AG08396 (cell line): ENCODE measurements around the gene LMNTD1.
A peak's percentile ranks its signal among the peaks of the same experiment; 100 is the strongest.
"Not testable (repeated sequence)": the region's sequence is repeated elsewhere in the genome, so short reads cannot be mapped to it uniquely, and the experiment has no call there.

Experiments used
- DNase-seq: peaks from one replicate; pipeline ENCODE4 v3.0.0; 2012; ENCODE audit warnings: low spot score, mixed read lengths

LMNTD1 gene

GRCh38 chr12:25491396-25492325 lies 61.4 kb downstream of the LMNTD1 start:
- DNase-seq, result no peak

DNA sequence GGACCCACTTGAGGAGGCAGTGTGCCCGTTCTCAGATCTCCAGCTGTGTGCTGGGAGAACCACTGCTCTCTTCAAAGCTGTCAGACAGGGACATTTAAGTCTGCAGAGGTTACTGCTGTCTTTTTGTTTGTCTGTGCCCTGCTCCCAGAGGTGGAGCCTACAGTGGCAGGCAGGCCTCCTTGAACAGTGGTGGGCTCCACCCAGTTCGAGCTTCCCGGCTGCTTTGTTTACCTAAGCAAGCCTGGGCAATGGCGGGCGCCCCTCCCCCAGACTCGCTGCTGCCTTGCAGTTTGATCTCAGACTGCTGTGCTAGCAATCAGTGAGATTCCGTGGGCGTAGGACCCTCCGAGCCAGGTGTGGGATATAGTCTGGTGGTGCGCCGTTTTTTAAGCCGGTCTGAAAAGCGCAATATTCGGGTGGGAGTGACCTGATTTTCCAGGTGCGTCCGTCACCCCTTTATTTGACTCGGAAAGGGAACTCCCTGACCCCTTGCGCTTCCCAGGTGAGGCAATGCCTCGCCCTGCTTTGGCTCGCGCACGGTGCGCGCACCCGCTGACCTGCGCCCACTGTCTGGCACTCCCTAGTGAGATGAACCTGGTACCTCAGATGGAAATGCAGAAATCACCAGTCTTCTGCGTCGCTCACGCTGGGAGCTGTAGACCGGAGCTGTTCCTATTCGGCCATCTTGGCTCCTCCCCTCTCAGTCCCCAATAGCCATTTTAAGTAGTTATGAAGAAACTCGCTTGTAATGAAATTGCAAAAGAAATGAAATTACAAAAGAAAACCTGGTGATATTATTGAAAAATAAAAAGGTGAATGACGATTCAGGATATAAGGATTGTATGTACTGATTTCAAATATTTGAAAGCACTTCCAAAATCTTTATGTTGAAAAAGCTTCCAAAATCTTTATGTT lies 63.9 kb downstream of the LMNTD1 start:
- DNase-seq, result not testable (repeated sequence)

GRCh38 chr12:25482625-25483024 lies 70.5 kb downstream of the LMNTD1 start:
- no peak for DNase-seq

- DNase-seq, result no peak
These were observed 72.9 kb downstream of the LMNTD1 start for GRCh38 chr12:25480145-25480544.

- DNase-seq, result no peak
These were observed 75.9 kb downstream of the LMNTD1 start for GRCh38 chr12:25477217-25477616.

- DNase-seq, result no peak
These were observed 80.6 kb downstream of the LMNTD1 start for GRCh38 chr12:25472453-25472852.

GRCh38 chr12:25469861-25470260 lies 83.2 kb downstream of the LMNTD1 start:
- DNase-seq, result no peak

GRCh38 chr12:25469368-25469767 lies 83.7 kb downstream of the LMNTD1 start:
- DNase-seq, result no peak

- DNase-seq, result no peak
These were observed 89.6 kb downstream of the LMNTD1 start for GRCh38 chr12:25463521-25463920.

DNA sequence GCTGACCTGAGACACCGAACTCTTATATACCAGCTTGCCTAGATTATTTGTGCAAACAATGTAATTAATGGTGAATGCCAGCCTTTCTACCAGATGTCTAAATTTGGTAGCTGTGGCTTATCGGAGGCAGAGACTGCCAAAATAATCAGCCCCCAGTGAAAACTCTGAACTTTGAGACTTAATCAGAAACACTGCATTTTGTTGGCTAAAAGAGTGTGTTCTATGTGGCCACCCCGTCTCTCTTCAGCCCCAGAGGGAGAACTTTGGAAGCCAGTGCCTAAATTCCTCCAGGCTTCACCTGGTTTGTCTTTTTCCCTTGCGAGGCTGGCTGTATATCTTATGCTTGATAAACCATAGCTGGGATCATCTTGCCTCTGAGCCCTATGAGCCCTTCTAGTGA lies 90.1 kb downstream of the LMNTD1 start:
- DNase-seq, result no peak

DNA sequence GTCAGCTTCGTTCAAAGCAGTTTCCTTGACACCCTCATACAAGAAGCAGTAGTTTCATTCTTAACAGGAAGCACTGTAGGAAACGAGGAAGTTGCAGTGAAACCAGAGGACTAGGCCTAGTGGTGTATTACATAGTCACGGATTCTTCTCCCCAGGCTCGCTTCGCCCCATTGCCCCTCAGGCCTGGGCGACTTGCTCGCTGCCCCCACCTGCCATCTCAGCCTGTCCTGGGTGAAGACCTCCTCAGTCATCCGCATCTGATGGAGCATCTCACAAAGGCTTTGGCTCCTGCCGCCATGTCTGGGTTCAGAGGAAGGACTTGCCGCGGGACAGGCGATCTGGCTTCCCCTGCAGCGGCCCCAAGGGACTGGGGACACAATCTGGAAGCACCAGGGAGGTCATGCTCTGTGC lies 93.5 kb downstream of the LMNTD1 start:
- DNase-seq, result no peak

GRCh38 chr12:25458047-25458552 lies 95.0 kb downstream of the LMNTD1 start:
- DNase-seq, result peak; percentile 53

GRCh38 chr12:25456474-25456873 lies 96.6 kb downstream of the LMNTD1 start:
- no peak for DNase-seq

GRCh38 chr12:25455696-25456095 lies 97.4 kb downstream of the LMNTD1 start:
- no peak for DNase-seq

DNA sequence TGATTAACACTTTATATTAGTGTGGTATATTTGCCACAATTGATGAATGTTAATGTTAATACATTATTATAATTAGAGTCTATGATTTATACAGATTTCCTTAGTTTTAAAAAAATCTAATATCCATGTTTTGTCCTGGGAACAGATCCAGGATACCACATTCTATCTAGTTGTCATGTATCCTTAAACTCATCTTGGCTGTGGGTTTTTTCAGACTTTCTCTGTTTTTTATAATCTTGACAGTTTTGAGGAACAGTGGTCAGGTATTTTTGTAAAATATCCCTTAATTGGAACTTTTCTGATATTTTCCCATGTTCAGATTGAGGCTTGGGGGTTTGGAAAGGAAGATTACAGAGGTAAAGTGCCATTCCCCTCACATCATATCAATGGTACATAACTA lies 104.1 kb downstream of the LMNTD1 start:
- DNase-seq, result no peak

DNA sequence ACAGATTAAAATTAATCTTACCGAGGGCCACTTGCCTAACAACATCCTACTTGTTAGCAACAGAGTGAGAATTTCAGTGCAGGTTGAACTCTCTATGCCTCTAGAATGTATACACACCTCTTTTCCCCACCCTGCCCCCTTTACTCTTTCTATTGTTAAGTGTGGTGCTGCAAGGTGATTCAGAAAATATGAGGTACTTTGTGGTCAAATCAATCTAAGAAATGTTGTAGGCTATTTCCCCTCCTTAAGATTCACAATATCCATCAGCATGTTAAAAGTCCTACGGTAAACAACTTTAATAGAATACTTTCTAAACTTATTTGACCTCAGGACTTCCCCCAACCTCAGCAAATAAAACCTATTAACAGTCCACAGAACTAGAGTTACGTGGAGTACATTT lies 106.0 kb downstream of the LMNTD1 start:
- DNase-seq, result no peak

DNA sequence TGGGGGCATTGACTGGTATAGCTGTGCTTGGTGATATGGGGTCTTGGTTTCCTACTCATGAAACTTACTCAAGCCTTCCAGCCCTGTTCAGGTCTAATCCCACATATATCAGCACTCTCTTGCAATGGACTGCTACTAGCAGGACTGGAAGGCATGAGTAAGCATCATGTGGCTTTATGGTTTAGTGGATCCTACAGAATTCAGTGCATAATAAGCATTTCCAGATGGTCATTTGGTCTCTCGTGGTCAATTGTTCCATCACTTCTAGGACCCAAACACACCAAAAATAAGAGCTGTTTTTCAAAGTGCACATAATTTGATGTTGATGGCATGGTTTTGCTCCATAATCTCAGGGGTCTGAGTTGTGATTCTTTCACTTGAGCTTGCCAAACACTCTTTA lies 114.4 kb downstream of the LMNTD1 start:
- DNase-seq, result peak; percentile 10

DNA sequence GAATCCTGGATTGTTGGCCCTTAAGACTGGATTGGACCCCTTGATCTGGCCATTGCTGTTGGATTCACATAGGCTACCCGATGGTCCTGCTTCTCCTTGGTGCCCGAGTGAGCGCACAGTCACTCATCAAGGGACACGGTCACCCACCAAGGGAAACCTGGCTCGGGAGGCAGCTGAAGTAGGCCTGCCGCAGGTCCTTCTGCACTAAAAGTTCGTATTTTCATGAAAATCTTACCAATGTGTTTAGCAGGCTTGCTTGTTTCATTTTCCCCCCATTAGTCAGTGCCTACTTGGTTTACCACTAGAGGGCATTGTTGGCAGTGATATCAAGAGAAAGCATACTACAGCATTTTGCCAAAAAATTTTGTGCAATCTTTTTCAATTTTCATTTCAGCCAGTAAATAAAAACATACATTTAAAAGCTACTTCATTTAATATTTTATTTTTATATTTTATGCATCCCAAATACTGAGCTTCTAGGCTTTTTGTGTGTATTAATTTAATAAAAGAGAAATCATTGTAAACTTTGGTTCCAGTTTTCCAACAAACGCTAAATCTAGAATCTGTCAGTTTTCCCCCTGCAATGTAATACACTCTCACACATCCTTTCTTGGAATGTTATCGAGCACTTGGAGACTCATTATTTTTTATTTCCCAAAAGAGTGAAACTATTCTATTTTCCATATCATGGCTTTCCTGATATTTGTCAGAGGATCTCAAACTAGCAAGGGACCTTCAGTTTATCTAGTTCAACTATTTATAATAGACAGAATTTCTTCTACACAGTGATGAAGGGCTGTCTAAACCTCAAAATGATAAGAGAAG lies 116.7 kb downstream of the LMNTD1 start:
- peak; percentile 61 for DNase-seq

GRCh38 chr12:25435431-25435830 lies 117.7 kb downstream of the LMNTD1 start:
- no peak for DNase-seq

- DNase-seq, result no peak
These were observed 118.6 kb downstream of the LMNTD1 start for GRCh38 chr12:25434515-25434914.

- DNase-seq, result no peak
These were observed 119.3 kb downstream of the LMNTD1 start for GRCh38 chr12:25433581-25434325.
